HG02798 (cell line): ENCODE measurements around the gene TNS1.
"Not testable (repeated sequence)": the region's sequence is repeated elsewhere in the genome, so short reads cannot be mapped to it uniquely, and the experiment has no call there.

Experiments used
- ATAC-seq: cut with Tn5 transposase; IDR thresholded peaks from one replicate; pipeline ENCODE4 v1.9.1; 2021; ENCODE audit warnings: mild to moderate bottlenecking; ENCODE audit not compliant: unreplicated experiment, poor library complexity

Gene TNS1

GRCh38 chr2:217794133-217794986 is 208.4 kb downstream of the TNS1 start:
- no peak for ATAC-seq

- no peak for ATAC-seq
These were observed 209.1 kb downstream of the TNS1 start for GRCh38 chr2:217793566-217794132.

- no peak for ATAC-seq
These were observed 209.9 kb downstream of the TNS1 start for GRCh38 chr2:217792626-217793527.

- ATAC-seq, result no peak
These were observed 211.2 kb downstream of the TNS1 start for GRCh38 chr2:217791551-217791950.

GRCh38 chr2:217790681-217791392 is 212.0 kb downstream of the TNS1 start:
- no peak for ATAC-seq

- ATAC-seq, result no peak
These were observed 212.6 kb downstream of the TNS1 start for GRCh38 chr2:217790195-217790594.

- ATAC-seq, result no peak
These were observed 213.0 kb downstream of the TNS1 start for GRCh38 chr2:217789736-217790181.

GRCh38 chr2:217789003-217789735 is 213.6 kb downstream of the TNS1 start:
- ATAC-seq, result peak; percentile 48

GRCh38 chr2:217788669-217789002 is 214.2 kb downstream of the TNS1 start:
- ATAC-seq, result no peak

- no peak for ATAC-seq
These were observed 215.5 kb downstream of the TNS1 start for GRCh38 chr2:217787160-217787877.

- not testable (repeated sequence) for ATAC-seq
These were observed 216.2 kb downstream of the TNS1 start for GRCh38 chr2:217786560-217786959.

GRCh38 chr2:217785544-217786045 is 217.2 kb downstream of the TNS1 start:
- ATAC-seq, result peak; percentile 67

- peak; percentile 13 for ATAC-seq
These were observed 217.7 kb downstream of the TNS1 start for GRCh38 chr2:217784996-217785543.

- no peak for ATAC-seq
These were observed 219.6 kb downstream of the TNS1 start for GRCh38 chr2:217783243-217783642.

- no peak for ATAC-seq
These were observed 224.9 kb downstream of the TNS1 start for GRCh38 chr2:217777906-217778305.

- ATAC-seq, result no peak
These were observed 226.2 kb downstream of the TNS1 start for GRCh38 chr2:217776631-217777030.

GRCh38 chr2:217775920-217776503 is 226.8 kb downstream of the TNS1 start:
- no peak for ATAC-seq

- ATAC-seq, result no peak
These were observed 228.6 kb downstream of the TNS1 start for GRCh38 chr2:217774232-217774631.
